Spleen (tissue), 7 donors: Measurements from ENCODE around the gene PSMA6.

Experiments
- POLR2A ChIP-seq, 3 donors: fragments of 450-650 bp; IDR thresholded peaks; one replicate each; pipeline ENCODE4 v1.5.1; 2017; ENCODE audit warnings: antibody characterized with exemption in 3 of 3, mild to moderate bottlenecking in 1 of 3
- POLR2AphosphoS5 ChIP-seq, 3 donors: sonication (generic); formaldehyde crosslinking; IDR thresholded peaks; one replicate each; pipeline ENCODE4 v1.5.1; 2017; ENCODE audit warnings: antibody characterized with exemption in 3 of 3
- TF ChIP-seq, protein P1 (sequence below), 11 experiments: fragments of 200-600 bp in 7 of 11; fragments of 450-650 bp in 4 of 11; sonication (generic) in 4 of 11; IDR thresholded peaks in 8 of 11; conservative IDR thresholded peaks in 3 of 11; 1 replicate in 7 of 11; 2 replicates in 4 of 11; pipeline versions ENCODE4 v1.4.0 to v1.8.0; 2016 to 2021; ENCODE audit warnings: antibody characterized with exemption in 11 of 11, inconsistent platforms in 4 of 11, mild to moderate bottlenecking in 1 of 11
- donor health status: DM: no; HTN: no; CAD: no; lungs with moderate emphysema.
- donor health status: DM: no; HTN: no; CAD: no.
- donor health status: DM: no; HTN: no; CAD: no.

DNA sequence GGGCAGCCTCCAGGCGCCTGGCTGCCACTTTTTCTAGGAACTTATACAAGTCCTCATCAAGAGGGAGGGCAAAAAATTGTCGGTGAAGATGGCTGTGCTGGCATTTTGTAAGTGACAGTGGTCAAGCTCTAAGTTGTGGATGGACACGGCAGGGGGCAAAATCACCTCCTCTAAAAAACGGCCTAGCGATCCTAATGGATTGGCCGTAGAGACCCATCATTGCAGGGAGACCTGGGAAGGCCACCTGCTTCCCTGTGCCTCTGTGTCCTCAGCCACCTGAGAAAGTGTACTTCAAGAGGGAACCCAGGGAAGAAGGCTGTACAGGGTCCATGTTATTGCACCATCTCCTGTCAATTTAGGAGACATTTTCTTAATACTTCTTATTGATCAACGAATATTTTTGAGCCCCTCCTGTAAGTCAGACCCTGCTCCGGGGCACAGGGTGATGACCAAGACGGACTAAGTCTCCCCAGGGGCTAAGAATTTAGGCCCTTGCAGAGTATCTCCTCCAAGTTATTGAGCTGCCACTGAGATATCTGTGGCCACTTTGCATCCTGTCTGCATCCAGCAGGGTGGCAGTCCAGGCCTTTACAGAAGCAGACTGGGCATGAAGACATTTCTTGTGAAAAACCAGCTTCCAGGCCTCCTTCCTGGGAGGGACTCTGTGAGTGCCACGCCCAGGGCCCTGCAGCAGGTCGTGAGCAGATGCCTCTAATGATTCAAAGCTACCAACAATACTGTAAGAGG, 40.5 kb downstream of the PSMA6 start:
- TF ChIP-seq, protein P1, sequence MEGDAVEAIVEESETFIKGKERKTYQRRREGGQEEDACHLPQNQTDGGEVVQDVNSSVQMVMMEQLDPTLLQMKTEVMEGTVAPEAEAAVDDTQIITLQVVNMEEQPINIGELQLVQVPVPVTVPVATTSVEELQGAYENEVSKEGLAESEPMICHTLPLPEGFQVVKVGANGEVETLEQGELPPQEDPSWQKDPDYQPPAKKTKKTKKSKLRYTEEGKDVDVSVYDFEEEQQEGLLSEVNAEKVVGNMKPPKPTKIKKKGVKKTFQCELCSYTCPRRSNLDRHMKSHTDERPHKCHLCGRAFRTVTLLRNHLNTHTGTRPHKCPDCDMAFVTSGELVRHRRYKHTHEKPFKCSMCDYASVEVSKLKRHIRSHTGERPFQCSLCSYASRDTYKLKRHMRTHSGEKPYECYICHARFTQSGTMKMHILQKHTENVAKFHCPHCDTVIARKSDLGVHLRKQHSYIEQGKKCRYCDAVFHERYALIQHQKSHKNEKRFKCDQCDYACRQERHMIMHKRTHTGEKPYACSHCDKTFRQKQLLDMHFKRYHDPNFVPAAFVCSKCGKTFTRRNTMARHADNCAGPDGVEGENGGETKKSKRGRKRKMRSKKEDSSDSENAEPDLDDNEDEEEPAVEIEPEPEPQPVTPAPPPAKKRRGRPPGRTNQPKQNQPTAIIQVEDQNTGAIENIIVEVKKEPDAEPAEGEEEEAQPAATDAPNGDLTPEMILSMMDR (IDR thresholded peaks at IDR 0.05 in 8 of 11, conservative IDR thresholded peaks at IDR 0.05 in 3 of 11): no peak
- no peak for TF ChIP-seq POLR2A (IDR thresholded peaks at IDR 0.05)
- TF ChIP-seq POLR2AphosphoS5 (IDR thresholded peaks at IDR 0.05): peak in 2 of 3 donors; percentile 22 to 38
